Liver (tissue), 9 donors: ENCODE results near the gene UQCC3. TPM values are rescaled to one million over a fixed set of nuclear protein-coding genes. Genes with fewer than 3 reads are reported as not detected.

Source experiments
- DNase-seq: peaks from one replicate; pipeline ENCODE4 v3.0.0-alpha.2; 2017; ENCODE audit warnings: low spot score
- H3K27ac ChIP-seq, 2 donors: one replicate each; pipeline ENCODE4 v1.7.0; 2013; ENCODE audit warnings: inconsistent platforms in 2 of 2, low read length in 2 of 2, control low read depth in 1 of 2, low read depth in 1 of 2, mild to moderate bottlenecking in 1 of 2
- H3K27me3 ChIP-seq, 4 donors: one replicate each; pipeline versions ENCODE4 v1.6.1 to v1.7.0; 2013; ENCODE audit warnings: low read length in 3 of 4, inconsistent platforms in 1 of 4, mild to moderate bottlenecking in 1 of 4, moderate library complexity in 1 of 4; ENCODE audit not compliant: control insufficient read depth in 4 of 4, insufficient read depth in 4 of 4
- H3K36me3 ChIP-seq, 4 donors: one replicate each; pipeline versions ENCODE4 v1.6.1 to v1.7.0; 2013; ENCODE audit warnings: low read length in 3 of 4, mild to moderate bottlenecking in 3 of 4, low read depth in 1 of 4, moderate library complexity in 1 of 4; ENCODE audit not compliant: control insufficient read depth in 4 of 4, insufficient read depth in 3 of 4
- H3K4me1 ChIP-seq, 4 donors: one replicate each; pipeline versions ENCODE4 v1.6.1 to v1.7.0; 2013; ENCODE audit warnings: low read length in 3 of 4, mild to moderate bottlenecking in 3 of 4, moderate library complexity in 1 of 4; ENCODE audit not compliant: control insufficient read depth in 4 of 4, insufficient read depth in 4 of 4
- H3K4me3 ChIP-seq, 3 donors: one replicate each; pipeline versions ENCODE4 v1.6.1 to v1.7.0; 2013; ENCODE audit warnings: low read length in 3 of 3, control low read depth in 1 of 3, low read depth in 1 of 3, mild to moderate bottlenecking in 1 of 3
- H3K9ac ChIP-seq, 2 donors: one replicate each; pipeline ENCODE4 v1.7.0; 2013; ENCODE audit warnings: low read length in 2 of 2, mild to moderate bottlenecking in 2 of 2, moderate library complexity in 2 of 2, control low read depth in 1 of 2, low read depth in 1 of 2
- H3K9me3 ChIP-seq, 4 donors: one replicate each; pipeline versions ENCODE4 v1.6.1 to v1.7.0; 2013; ENCODE audit warnings: low read length in 3 of 4; ENCODE audit not compliant: control insufficient read depth in 4 of 4
- CTCF ChIP-seq: fragments of 150-350 bp; IDR thresholded peaks from 2 replicates; pipeline ENCODE4 v1.5.1; 2017; ENCODE audit warnings: improper control_type of control experiment, low read depth, low read length; ENCODE audit not compliant: missing input control
- EGR1 ChIP-seq, 2 donors: IDR thresholded peaks; 2 replicates each; pipeline ENCODE4 v1.6.1; 2016 to 2018; ENCODE audit warnings: antibody characterized with exemption in 2 of 2, low read depth in 2 of 2
- FOXA1 ChIP-seq: IDR thresholded peaks from 2 replicates; pipeline ENCODE4 v1.6.1; 2016; ENCODE audit warnings: antibody characterized with exemption
- FOXA2 ChIP-seq: IDR thresholded peaks from 2 replicates; pipeline ENCODE4 v1.6.1; 2016; ENCODE audit warnings: antibody characterized with exemption
- GABPA ChIP-seq, 2 donors: IDR thresholded peaks in 1 of 2; conservative IDR thresholded peaks in 1 of 2; 2 replicates each; pipeline ENCODE4 v1.6.1; 2016; ENCODE audit warnings: antibody characterized with exemption in 2 of 2, mild to moderate bottlenecking in 1 of 2, moderate library complexity in 1 of 2
- HNF4A ChIP-seq, 2 donors: conservative IDR thresholded peaks; 2 replicates each; pipeline ENCODE4 v1.6.1; 2016; ENCODE audit warnings: antibody characterized with exemption in 2 of 2, mild to moderate bottlenecking in 2 of 2
- HNF4G ChIP-seq: IDR thresholded peaks from 2 replicates; pipeline ENCODE4 v1.6.1; 2016; ENCODE audit warnings: antibody characterized with exemption
- JUND ChIP-seq, 2 donors: IDR thresholded peaks; 2 replicates each; pipeline ENCODE4 v1.6.1; 2016; ENCODE audit warnings: antibody characterized with exemption in 2 of 2
- MAX ChIP-seq: IDR thresholded peaks from 2 replicates; pipeline ENCODE4 v1.6.1; 2016; ENCODE audit warnings: antibody characterized with exemption
- NR2F2 ChIP-seq: IDR thresholded peaks from 2 replicates; pipeline ENCODE4 v1.6.1; 2016; ENCODE audit warnings: antibody characterized with exemption
- RAD21 ChIP-seq, 2 donors: IDR thresholded peaks; 2 replicates each; pipeline ENCODE4 v1.6.1; 2016; ENCODE audit warnings: antibody characterized with exemption in 2 of 2, mild to moderate bottlenecking in 2 of 2
- REST ChIP-seq: IDR thresholded peaks from 2 replicates; pipeline ENCODE4 v1.6.1; 2016; ENCODE audit warnings: antibody characterized with exemption, mild to moderate bottlenecking
- RXRA ChIP-seq, 2 donors: IDR thresholded peaks; 2 replicates each; pipeline ENCODE4 v1.6.1; 2017 to 2018; ENCODE audit warnings: antibody characterized with exemption in 2 of 2, mild to moderate bottlenecking in 1 of 2
- SP1 ChIP-seq: IDR thresholded peaks from 2 replicates; pipeline ENCODE4 v1.6.1; 2018; ENCODE audit warnings: antibody characterized with exemption, mild to moderate bottlenecking
- TAF1 ChIP-seq: conservative IDR thresholded peaks from 2 replicates; pipeline ENCODE4 v1.6.1; 2016; ENCODE audit warnings: antibody characterized with exemption, mild to moderate bottlenecking
- YY1 ChIP-seq: IDR thresholded peaks from 2 replicates; pipeline ENCODE4 v1.6.1; 2016; ENCODE audit warnings: antibody characterized with exemption, mild to moderate bottlenecking
- WGBS: extraction: QIAGEN DNeasy Blood & Tissue Kit; methylation state at CpG from one replicate; pipeline ENCODE4 v1.1.7; 2013; 5-methylcytosine and 5-hydroxymethylcytosine counted together
- polyA plus RNA-seq, 2 donors: library from polyadenylated mRNA; stranded (reverse) in 1 of 2; unstranded in 1 of 2; fragments of 200-250 nt in 1 of 2; fragments of >200 nt in 1 of 2; fragmentation: Nextera tagmentation in 1 of 2; extraction: Ambion mirVana in 1 of 2; gene quantifications; one replicate each; pipeline versions ENCODE4 v1.2.1 to v1.2.3, GENCODE V29; 2013 to 2015
- total RNA-seq, 2 donors: library from RNA; depleted of rRNA; stranded (reverse); fragments of >200 nt; gene quantifications; one replicate each; pipeline ENCODE4 v1.2.3, GENCODE V29; 2014
- TF ChIP-seq, protein P1 (sequence below): IDR thresholded peaks from 2 replicates; pipeline ENCODE4 v1.6.1; 2016; ENCODE audit warnings: antibody characterized with exemption
- TF ChIP-seq, protein P2 (sequence below): IDR thresholded peaks from 2 replicates; pipeline ENCODE4 v1.6.1; 2016; ENCODE audit warnings: antibody characterized with exemption
- donor health status: healthy.
- donor health status: healthy.
- donor health status: healthy.
- donor health status: healthy.
- donor health status: healthy.

The UQCC3 gene
- total and polyA plus RNA-seq, 4 donors, result 2.9 to 12.2 (median 6.6) TPM

- Histone ChIP-seq H3K27me3 (no peaks in the 10 kb centered on the region), H3K27ac (no peak overlapping the region), H3K4me3 (no peak overlapping the region), H3K36me3 (peaks cover 11 to 56% (median 53%) of the 10 kb centered on the region in 4 donors), H3K4me1 (peaks cover 8 to 50% (median 35%) of the 10 kb centered on the region in 4 donors), H3K9ac (no peak overlapping the region), H3K9me3 (no peaks in the 10 kb centered on the region)
- WGBS, result 95% methylated on average over 24 of the region's 24 CpGs
- DNase-seq, result no peak
- TF ChIP-seq TAF1, result no peak
- TF ChIP-seq FOXA2, result no peak
- no peak for TF ChIP-seq RAD21 (IDR thresholded peaks at IDR 0.05)
Observed at GRCh38 chr11:62715150-62716130, 44.0 kb downstream of the UQCC3 start.

- no peak overlapping the region for H3K27ac ChIP-seq
- no peak for TF ChIP-seq FOXA2
- no peak for TF ChIP-seq RXRA (IDR thresholded peaks at IDR 0.05)
- TF ChIP-seq GABPA (IDR thresholded peaks at IDR 0.05 in 1 of 2, conservative IDR thresholded peaks at IDR 0.05 in 1 of 2), result no peak
- TF ChIP-seq, protein P1, sequence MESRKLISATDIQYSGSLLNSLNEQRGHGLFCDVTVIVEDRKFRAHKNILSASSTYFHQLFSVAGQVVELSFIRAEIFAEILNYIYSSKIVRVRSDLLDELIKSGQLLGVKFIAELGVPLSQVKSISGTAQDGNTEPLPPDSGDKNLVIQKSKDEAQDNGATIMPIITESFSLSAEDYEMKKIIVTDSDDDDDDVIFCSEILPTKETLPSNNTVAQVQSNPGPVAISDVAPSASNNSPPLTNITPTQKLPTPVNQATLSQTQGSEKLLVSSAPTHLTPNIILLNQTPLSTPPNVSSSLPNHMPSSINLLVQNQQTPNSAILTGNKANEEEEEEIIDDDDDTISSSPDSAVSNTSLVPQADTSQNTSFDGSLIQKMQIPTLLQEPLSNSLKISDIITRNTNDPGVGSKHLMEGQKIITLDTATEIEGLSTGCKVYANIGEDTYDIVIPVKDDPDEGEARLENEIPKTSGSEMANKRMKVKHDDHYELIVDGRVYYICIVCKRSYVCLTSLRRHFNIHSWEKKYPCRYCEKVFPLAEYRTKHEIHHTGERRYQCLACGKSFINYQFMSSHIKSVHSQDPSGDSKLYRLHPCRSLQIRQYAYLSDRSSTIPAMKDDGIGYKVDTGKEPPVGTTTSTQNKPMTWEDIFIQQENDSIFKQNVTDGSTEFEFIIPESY, result no peak
- no peak for TF ChIP-seq REST
- no peak for TF ChIP-seq CTCF
- no peak for TF ChIP-seq JUND (IDR thresholded peaks at IDR 0.05)
- no peak for TF ChIP-seq SP1
- TF ChIP-seq, protein P2, sequence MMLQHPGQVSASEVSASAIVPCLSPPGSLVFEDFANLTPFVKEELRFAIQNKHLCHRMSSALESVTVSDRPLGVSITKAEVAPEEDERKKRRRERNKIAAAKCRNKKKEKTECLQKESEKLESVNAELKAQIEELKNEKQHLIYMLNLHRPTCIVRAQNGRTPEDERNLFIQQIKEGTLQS, result no peak
- TF ChIP-seq TAF1, result no peak
- TF ChIP-seq HNF4G, result no peak
- TF ChIP-seq HNF4A (conservative IDR thresholded peaks at IDR 0.05), result no peak
- TF ChIP-seq YY1, result no peak
- no peak for TF ChIP-seq MAX
- TF ChIP-seq NR2F2, result no peak
- TF ChIP-seq EGR1 (IDR thresholded peaks at IDR 0.05; ENCODE audit: low read depth in 2 of 2), result no peak
- TF ChIP-seq RAD21 (IDR thresholded peaks at IDR 0.05), result no peak
- TF ChIP-seq FOXA1, result no peak
- no peaks in the 10 kb centered on the region for H3K27me3 ChIP-seq
- 90% methylated on average over 5 of the region's 5 CpGs for WGBS
- DNase-seq, result no peak
- no peak overlapping the region for H3K4me3 ChIP-seq
- peaks cover 8 to 45% (median 32%) of the 10 kb centered on the region in 4 donors for H3K4me1 ChIP-seq
- no peaks in the 10 kb centered on the region for H3K9me3 ChIP-seq
- H3K36me3 ChIP-seq, result peaks cover 15 to 61% (median 60%) of the 10 kb centered on the region in 4 donors
- no peak overlapping the region for H3K9ac ChIP-seq
Observed at GRCh38 chr11:62716206-62716605, 44.7 kb downstream of the UQCC3 start.
